CD4-positive, alpha-beta T cell (primary cell): ENCODE measurements around the gene PIGZ. TPM values are rescaled to one million over a fixed set of nuclear protein-coding genes. Genes with fewer than 3 reads are reported as not detected.

Experiments used
- ATAC-seq: fragments of 200-7000 bp; cut with Tn5 transposase; one replicate; pipeline ENCODE4 v1.10.0; 2022; ENCODE audit warnings: mild to moderate bottlenecking; ENCODE audit not compliant: poor library complexity
- CTCF ChIA-PET: fragments of 350-600 bp; sonication (Branson Sonifier 250); formaldehyde crosslinking; loops from one replicate; lab custom pipeline; 2021; ENCODE audit warnings: antibody characterized with exemption, inconsistent platforms; lab: Charles Lee
- POLR2A ChIA-PET: fragments of 350-600 bp; sonication (Branson Sonifier 250); formaldehyde crosslinking; loops from one replicate; lab custom pipeline; 2021; ENCODE audit warnings: antibody characterized with exemption, inconsistent platforms; lab: Charles Lee
- DNase-seq, 14 experiments: peaks; one replicate each; pipeline ENCODE4 v3.0.0-alpha.2; 2013 to 2020; ENCODE audit warnings: mixed read lengths in 2 of 14
- H3K27ac ChIP-seq, 2 donors: one replicate each; pipeline versions ENCODE4 v1.5.1 to v1.7.0; 2013; ENCODE audit warnings: low read length in 2 of 2, low read depth in 1 of 2, mild to moderate bottlenecking in 1 of 2
- H3K27me3 ChIP-seq, 2 experiments: 1 replicate in 1 of 2; 2 replicates in 1 of 2; pipeline versions ENCODE4 v1.6.1 to v1.7.0; 2013; ENCODE audit warnings: low read length in 2 of 2, control low read depth in 1 of 2, mild to moderate bottlenecking in 1 of 2, moderate library complexity in 1 of 2; ENCODE audit not compliant: insufficient read depth in 2 of 2, control insufficient read depth in 1 of 2
- H3K36me3 ChIP-seq: one replicate; pipeline ENCODE4 v1.6.1; 2013; ENCODE audit warnings: low read length, control low read depth; ENCODE audit not compliant: insufficient read depth
- H3K4me1 ChIP-seq: one replicate; pipeline ENCODE4 v1.6.1; 2013; ENCODE audit warnings: low read length, control low read depth; ENCODE audit not compliant: insufficient read depth
- H3K4me3 ChIP-seq: one replicate; pipeline ENCODE4 v1.5.1; 2013; ENCODE audit warnings: mild to moderate bottlenecking, low read length, moderate library complexity
- H3K9me3 ChIP-seq, 2 experiments: 1 replicate in 1 of 2; 2 replicates in 1 of 2; pipeline versions ENCODE4 v1.6.1 to v1.7.0; 2013; ENCODE audit warnings: low read length in 2 of 2, mild to moderate bottlenecking in 2 of 2, control low read depth in 1 of 2, moderate library complexity in 1 of 2; ENCODE audit not compliant: control insufficient read depth in 1 of 2, insufficient read depth in 1 of 2
- H3K27ac Mint-ChIP-seq: one replicate; pipeline ENCODE4 v1.8.0; 2020; ENCODE audit warnings: mixed read lengths
- H3K27me3 Mint-ChIP-seq: one replicate; pipeline ENCODE4 v1.8.0; 2021; ENCODE audit warnings: mixed read lengths
- H3K36me3 Mint-ChIP-seq: one replicate; pipeline ENCODE4 v1.8.0; 2021; ENCODE audit warnings: low read depth, mixed read lengths
- H3K4me1 Mint-ChIP-seq: one replicate; pipeline ENCODE4 v1.8.0; 2021; ENCODE audit warnings: low read depth, mixed read lengths
- H3K4me3 Mint-ChIP-seq: one replicate; pipeline ENCODE4 v1.8.0; 2020; ENCODE audit warnings: mild to moderate bottlenecking, mixed read lengths
- H3K9me3 Mint-ChIP-seq: one replicate; pipeline ENCODE4 v1.8.0; 2020; ENCODE audit warnings: mixed read lengths
- CTCF ChIP-seq: fragments of 200-600 bp; IDR thresholded peaks from one replicate; pipeline ENCODE4 v1.8.0; 2022; ENCODE audit warnings: antibody characterized with exemption, mild to moderate bottlenecking
- intact Hi-C, 2 experiments: fragments of 100-400 bp; cut with DNase I in 1 of 2; cut with micrococcal nuclease in 1 of 2; formaldehyde crosslinking; loops; one replicate each; pipeline versions ENCODE4 v1.15.1 to v1.9.0; 2023 to 2025; cut with DNase I, micrococcal nuclease
- total RNA-seq, 174 experiments: library from RNA in 2 of 174; stranded (reverse) in 2 of 174; gene quantifications; one replicate each; pipeline ENCODE4 v1.2.3 and lab custom pipeline; 2021 to 2026

Gene PIGZ
- total RNA-seq, 2 experiments from 2014 or later = 0.33 to 0.61 TPM

GRCh38 chr3:196975349-196975748 lies 6.7 kb upstream of the PIGZ start:
- H3K4me3 Mint-ChIP-seq = no peak overlapping the region
- peaks cover 25% of the 10 kb centered on the region for H3K27me3 Mint-ChIP-seq
- peaks cover 2% of the 10 kb centered on the region for H3K4me1 Mint-ChIP-seq
- CTCF ChIA-PET = no interaction called here
- no peak for TF ChIP-seq CTCF
- no peak overlapping the region for H3K27ac Mint-ChIP-seq
- no peak overlapping the region for H3K27ac ChIP-seq
- H3K27me3 ChIP-seq = peaks cover 0 to 2% of the 10 kb centered on the region in 2 experiments
- H3K9me3 Mint-ChIP-seq = no peaks in the 10 kb centered on the region
- POLR2A ChIA-PET = no interaction called here
- peaks cover 7% of the 10 kb centered on the region for H3K4me1 ChIP-seq
- DNase-seq (no peak), ATAC-seq (no peak)
- H3K4me3 ChIP-seq = no peak overlapping the region
- H3K36me3 Mint-ChIP-seq = no peaks in the 10 kb centered on the region
- H3K36me3 ChIP-seq = no peaks in the 10 kb centered on the region
- no peaks in the 10 kb centered on the region for H3K9me3 ChIP-seq
- intact Hi-C loops = no loop called here

- Histone ChIP-seq H3K4me3 (no peak overlapping the region), H3K4me1 (peaks cover 11% of the 10 kb centered on the region), H3K36me3 (no peaks in the 10 kb centered on the region), H3K27me3 (peaks cover 0 to 2% of the 10 kb centered on the region in 2 experiments), H3K9me3 (no peaks in the 10 kb centered on the region), H3K27ac (no peak overlapping the region)
- CTCF ChIA-PET = no interaction called here
- Mint-ChIP-seq H3K4me1 (peaks cover 6% of the 10 kb centered on the region), H3K36me3 (no peaks in the 10 kb centered on the region), H3K27me3 (peaks cover 28% of the 10 kb centered on the region), H3K4me3 (no peak overlapping the region), H3K9me3 (no peaks in the 10 kb centered on the region), H3K27ac (no peak overlapping the region)
- POLR2A ChIA-PET = no interaction called here
- no peak for TF ChIP-seq CTCF
- no peak for DNase-seq
- intact Hi-C loops = no loop called here
- no peak for ATAC-seq
Observed at GRCh38 chr3:196974661-196975060, 6.0 kb upstream of the PIGZ start.

- Histone ChIP-seq H3K36me3 (no peaks in the 10 kb centered on the region), H3K27me3 (peaks cover 0 to 6% of the 10 kb centered on the region in 2 experiments), H3K9me3 (no peaks in the 10 kb centered on the region), H3K4me3 (no peak overlapping the region), H3K4me1 (peaks cover 11% of the 10 kb centered on the region), H3K27ac (no peak overlapping the region)
- H3K27me3 Mint-ChIP-seq = peaks cover 24% of the 10 kb centered on the region
- H3K4me1 Mint-ChIP-seq = peaks cover 11% of the 10 kb centered on the region
- no peak for TF ChIP-seq CTCF
- ChIA-PET CTCF (interaction anchor here (0.7 to 1.5 kb wide), 3 partner anchors 29 to 453 kb away, joined by 3 to 5 read pairs (median 4); partner anchors contain the start of gene NCBP2), POLR2A (no interaction called here)
- DNase-seq = no peak
- no peaks in the 10 kb centered on the region for H3K9me3 Mint-ChIP-seq
- no peaks in the 10 kb centered on the region for H3K36me3 Mint-ChIP-seq
- no peak for ATAC-seq
- intact Hi-C loops = loop anchor here in 1 of 2 experiments (2.0 kb wide), 1 partner anchor 362 kb away; no protein-coding TSS in a partner anchor
- peak overlapping the region; percentile 65 for H3K4me3 Mint-ChIP-seq
- no peak overlapping the region for H3K27ac Mint-ChIP-seq
Observed at GRCh38 chr3:196971094-196971698, 2.6 kb upstream of the PIGZ start.
